ENCODE data around the gene PLD4. TPM values are rescaled to one million over a fixed set of nuclear protein-coding genes. Genes with fewer than 3 reads are reported as not detected.

Gene PLD4
- total and polyA plus RNA-seq, 2 donors (not counting 1 experiment from before 2014, with no cell fraction given): 0.17 TPM; not detected in 1

GRCh38 chr14:104955396-104955770 is 30.7 kb downstream of the PLD4 start:
- Histone ChIP-seq H3K27me3 (ENCODE audit: control insufficient read depth, insufficient read depth, low read length) (no peaks in the 10 kb centered on the region), H3K4me3 (replicated peaks in 1 of 4; ENCODE audit: control extremely low read depth in 1 of 4, insufficient read depth in 1 of 4, low read depth in 3 of 4, low read length in 4 of 4) (no peak overlapping the region), H3K4me2 (ENCODE audit: extremely low read depth, insufficient read depth, low read length) (no peak overlapping the region), H3K36me3 (ENCODE audit: control insufficient read depth, insufficient read depth, low read length) (no peaks in the 10 kb centered on the region), H3K79me2 (ENCODE audit: control insufficient read depth, insufficient read depth, low read length) (no peaks in the 10 kb centered on the region), H3K9me3 (ENCODE audit: control insufficient read depth, insufficient read depth, low read depth, low read length) (no peaks in the 10 kb centered on the region), H4K20me1 (ENCODE audit: control insufficient read depth, extremely low read depth, insufficient read depth, low read length) (no peaks in the 10 kb centered on the region), H3K4me1 (ENCODE audit: control insufficient read depth, extremely low read depth, insufficient read depth, low read length) (no peaks in the 10 kb centered on the region), H3K9ac (ENCODE audit: insufficient read depth, low read length) (no peak overlapping the region), H3K27ac (ENCODE audit: insufficient read depth, low read length) (no peak overlapping the region), H2AFZ (ENCODE audit: low read length) (no peak overlapping the region)
- DNase-seq (ENCODE audit: low read depth in 2 of 2): no peak
- TF ChIP-seq, protein P1, sequence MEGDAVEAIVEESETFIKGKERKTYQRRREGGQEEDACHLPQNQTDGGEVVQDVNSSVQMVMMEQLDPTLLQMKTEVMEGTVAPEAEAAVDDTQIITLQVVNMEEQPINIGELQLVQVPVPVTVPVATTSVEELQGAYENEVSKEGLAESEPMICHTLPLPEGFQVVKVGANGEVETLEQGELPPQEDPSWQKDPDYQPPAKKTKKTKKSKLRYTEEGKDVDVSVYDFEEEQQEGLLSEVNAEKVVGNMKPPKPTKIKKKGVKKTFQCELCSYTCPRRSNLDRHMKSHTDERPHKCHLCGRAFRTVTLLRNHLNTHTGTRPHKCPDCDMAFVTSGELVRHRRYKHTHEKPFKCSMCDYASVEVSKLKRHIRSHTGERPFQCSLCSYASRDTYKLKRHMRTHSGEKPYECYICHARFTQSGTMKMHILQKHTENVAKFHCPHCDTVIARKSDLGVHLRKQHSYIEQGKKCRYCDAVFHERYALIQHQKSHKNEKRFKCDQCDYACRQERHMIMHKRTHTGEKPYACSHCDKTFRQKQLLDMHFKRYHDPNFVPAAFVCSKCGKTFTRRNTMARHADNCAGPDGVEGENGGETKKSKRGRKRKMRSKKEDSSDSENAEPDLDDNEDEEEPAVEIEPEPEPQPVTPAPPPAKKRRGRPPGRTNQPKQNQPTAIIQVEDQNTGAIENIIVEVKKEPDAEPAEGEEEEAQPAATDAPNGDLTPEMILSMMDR (conservative IDR thresholded peaks at IDR 0.05 in 1 of 2, IDR thresholded peaks at IDR 0.05 in 1 of 2; ENCODE audit: low read depth in 1 of 2, low read length in 2 of 2): no peak
- no peak for TF ChIP-seq EZH2 (IDR thresholded peaks at IDR 0.05; ENCODE audit: low read length, missing control alignments)

- Histone ChIP-seq H4K20me1 (ENCODE audit: control insufficient read depth, extremely low read depth, insufficient read depth, low read length) (no peaks in the 10 kb centered on the region), H2AFZ (ENCODE audit: low read length) (no peak overlapping the region), H3K9me3 (ENCODE audit: control insufficient read depth, insufficient read depth, low read depth, low read length) (no peaks in the 10 kb centered on the region), H3K4me3 (replicated peaks in 1 of 4; ENCODE audit: control extremely low read depth in 1 of 4, insufficient read depth in 1 of 4, low read depth in 3 of 4, low read length in 4 of 4) (no peak overlapping the region), H3K4me2 (ENCODE audit: extremely low read depth, insufficient read depth, low read length) (no peak overlapping the region), H3K36me3 (ENCODE audit: control insufficient read depth, insufficient read depth, low read length) (no peaks in the 10 kb centered on the region), H3K27ac (ENCODE audit: insufficient read depth, low read length) (no peak overlapping the region), H3K27me3 (ENCODE audit: control insufficient read depth, insufficient read depth, low read length) (no peaks in the 10 kb centered on the region), H3K79me2 (ENCODE audit: control insufficient read depth, insufficient read depth, low read length) (no peaks in the 10 kb centered on the region), H3K4me1 (ENCODE audit: control insufficient read depth, extremely low read depth, insufficient read depth, low read length) (no peaks in the 10 kb centered on the region), H3K9ac (ENCODE audit: insufficient read depth, low read length) (no peak overlapping the region)
- DNase-seq (ENCODE audit: low read depth in 2 of 2): no peak
- no peak for TF ChIP-seq EZH2 (IDR thresholded peaks at IDR 0.05; ENCODE audit: low read length, missing control alignments)
- TF ChIP-seq, protein P1 (conservative IDR thresholded peaks at IDR 0.05 in 1 of 2, IDR thresholded peaks at IDR 0.05 in 1 of 2; ENCODE audit: low read depth in 1 of 2, low read length in 2 of 2): no peak
Measured at GRCh38 chr14:104956290-104956890, 31.7 kb downstream of the PLD4 start.

GRCh38 chr14:104957146-104958113 is 32.8 kb downstream of the PLD4 start:
- H3K9ac ChIP-seq (ENCODE audit: insufficient read depth, low read length): no peak overlapping the region
- no peaks in the 10 kb centered on the region for H3K4me1 ChIP-seq (ENCODE audit: control insufficient read depth, extremely low read depth, insufficient read depth, low read length)
- no peaks in the 10 kb centered on the region for H3K79me2 ChIP-seq (ENCODE audit: control insufficient read depth, insufficient read depth, low read length)
- H3K9me3 ChIP-seq (ENCODE audit: control insufficient read depth, insufficient read depth, low read depth, low read length): no peaks in the 10 kb centered on the region
- H3K36me3 ChIP-seq (ENCODE audit: control insufficient read depth, insufficient read depth, low read length): no peaks in the 10 kb centered on the region
- peak in 1 of 2 donors; percentile 12 for DNase-seq (ENCODE audit: low read depth in 2 of 2)
- H3K27ac ChIP-seq (ENCODE audit: insufficient read depth, low read length): no peak overlapping the region
- no peak overlapping the region for H3K4me3 ChIP-seq (replicated peaks in 1 of 4; ENCODE audit: control extremely low read depth in 1 of 4, insufficient read depth in 1 of 4, low read depth in 3 of 4, low read length in 4 of 4)
- H4K20me1 ChIP-seq (ENCODE audit: control insufficient read depth, extremely low read depth, insufficient read depth, low read length): no peaks in the 10 kb centered on the region
- no peaks in the 10 kb centered on the region for H3K27me3 ChIP-seq (ENCODE audit: control insufficient read depth, insufficient read depth, low read length)
- no peak overlapping the region for H2AFZ ChIP-seq (ENCODE audit: low read length)
- TF ChIP-seq, protein P1 (conservative IDR thresholded peaks at IDR 0.05 in 1 of 2, IDR thresholded peaks at IDR 0.05 in 1 of 2; ENCODE audit: low read depth in 1 of 2, low read length in 2 of 2): no peak
- TF ChIP-seq EZH2 (IDR thresholded peaks at IDR 0.05; ENCODE audit: low read length, missing control alignments): no peak
- no peak overlapping the region for H3K4me2 ChIP-seq (ENCODE audit: extremely low read depth, insufficient read depth, low read length)

Measured in fibroblast of lung (primary cell).